K562 (cell line): ENCODE measurements around the gene GANAB. TPM values are rescaled to one million over a fixed set of nuclear protein-coding genes. Genes with fewer than 3 reads are reported as not detected.

Source experiments
- CC2D1A ChIP-seq: fragments of 450-650 bp; IDR thresholded peaks from 2 replicates; pipeline ENCODE4 v1.6.1; 2017; ENCODE audit warnings: mild to moderate bottlenecking
- HBP1 ChIP-seq: fragments of 450-650 bp; formaldehyde crosslinking; IDR thresholded peaks from 2 replicates; pipeline ENCODE4 v1.4.0; 2022; ENCODE audit warnings: missing genetic modification characterization
- JUNB ChIP-seq: fragments of 450-650 bp; formaldehyde crosslinking; conservative IDR thresholded peaks from 2 replicates; pipeline ENCODE4 v1.4.0; 2020; ENCODE audit warnings: mild to moderate bottlenecking
- RAD21 ChIP-seq, 2 experiments: fragments of 250-450 bp in 1 of 2; fragments of 450-650 bp in 1 of 2; sonication (Bioruptor Pico) in 1 of 2; formaldehyde crosslinking in 1 of 2; IDR thresholded peaks in 1 of 2; conservative IDR thresholded peaks in 1 of 2; 2 replicates each; pipeline versions ENCODE4 v1.4.0 to v1.8.0; 2020 to 2022; ENCODE audit warnings: mild to moderate bottlenecking in 2 of 2, moderate library complexity in 1 of 2
- RBM15 ChIP-seq: fragments of 200-400 bp; formaldehyde crosslinking; IDR thresholded peaks from 2 replicates; pipeline ENCODE4 v1.6.1; 2018; ENCODE audit warnings: mild to moderate bottlenecking, low read length, moderate library complexity; ENCODE audit not compliant: insufficient read depth
- SMAD2 ChIP-seq: fragments of 150-350 bp; IDR thresholded peaks from 2 replicates; pipeline ENCODE4 v1.6.1; 2014; ENCODE audit warnings: low read depth, mild to moderate bottlenecking, low read length
- SMC3 ChIP-seq: conservative IDR thresholded peaks from 2 replicates; pipeline ENCODE4 v1.6.1; 2011; ENCODE audit warnings: low read depth, low read length, improper control_type of control experiment; ENCODE audit not compliant: insufficient read depth
- ZBTB11 ChIP-seq, 3 experiments: fragments of 200-800 bp in 1 of 3; fragments of 250-450 bp in 1 of 3; fragments of 450-650 bp in 1 of 3; sonication (Bioruptor Pico) in 1 of 3; sonication (Bioruptor generic) in 1 of 3; formaldehyde crosslinking in 1 of 3; IDR thresholded peaks; 2 replicates each; pipeline versions ENCODE4 v1.6.1 to v1.8.0; 2016 to 2022; ENCODE audit warnings: mild to moderate bottlenecking in 2 of 3, missing genetic modification characterization in 2 of 3, missing compliant biosample characterization in 1 of 3, moderate library complexity in 1 of 3
- ZFX ChIP-seq: sonication (generic); formaldehyde crosslinking; IDR thresholded peaks from 2 replicates; pipeline ENCODE4 v1.8.0; 2022; ENCODE audit warnings: mild to moderate bottlenecking, missing genetic modification reagents, moderate library complexity
- ZNF217 ChIP-seq: sonication (generic); formaldehyde crosslinking; IDR thresholded peaks from 2 replicates; pipeline ENCODE4 v1.8.0; 2022; ENCODE audit warnings: mild to moderate bottlenecking, missing genetic modification reagents
- ZNF57 ChIP-seq: fragments of 450-650 bp; formaldehyde crosslinking; IDR thresholded peaks from 2 replicates; pipeline ENCODE4 v1.4.0; 2020; ENCODE audit warnings: mild to moderate bottlenecking, moderate library complexity
- ZNF589 ChIP-seq: fragments of 200-800 bp; sonication (Bioruptor generic); IDR thresholded peaks from 2 replicates; pipeline ENCODE4 v1.6.1; 2016; ENCODE audit warnings: low read depth, missing genetic modification characterization, missing compliant biosample characterization
- polyA plus RNA-seq, 8 experiments: library from polyadenylated mRNA; depleted of rRNA in 4 of 8; stranded (reverse) in 5 of 8; unstranded in 3 of 8; fragments of >200 nt; fragmentation: Nextera tagmentation in 2 of 8; fragmentation: Illumina TruSeq in 1 of 8; extraction: Ambion mirVana in 2 of 8; extraction: Trizol in 1 of 8; gene quantifications; 2 replicates each; pipeline versions ENCODE4 v1.2.1 to v1.2.3, GENCODE V29; 2011 to 2014; ENCODE audit warnings: inconsistent platforms in 1 of 8, missing spikeins in 1 of 8
- total RNA-seq, 7 experiments: library from RNA; depleted of rRNA in 6 of 7; stranded (reverse); fragments of >200 nt in 6 of 7; fragmentation: Illumina TruSeq in 2 of 7; extraction: Trizol in 2 of 7; gene quantifications; 2 replicates each; pipeline versions ENCODE4 v1.2.1 to v1.2.3, GENCODE V29; 2011 to 2021; ENCODE audit warnings: low replicate concordance in 1 of 7
- TF ChIP-seq, protein P1 (sequence below): fragments of 450-650 bp; IDR thresholded peaks from 2 replicates; pipeline ENCODE4 v1.6.1; 2018; ENCODE audit warnings: mild to moderate bottlenecking, low read depth; ENCODE audit not compliant: partially characterized antibody
- TF ChIP-seq, protein P2 (sequence below): sonication (generic); formaldehyde crosslinking; IDR thresholded peaks from 2 replicates; pipeline ENCODE4 v1.8.1; 2023; ENCODE audit warnings: missing genetic modification reagents, mild to moderate bottlenecking, borderline replicate concordance

GANAB gene
- total and polyA plus RNA-seq, 9 of the 15 experiments (the other 6 are each of a cell fraction or from before 2014, with no cell fraction given) = 6.5 to 284 (median 161) TPM

- TF ChIP-seq, protein P1, sequence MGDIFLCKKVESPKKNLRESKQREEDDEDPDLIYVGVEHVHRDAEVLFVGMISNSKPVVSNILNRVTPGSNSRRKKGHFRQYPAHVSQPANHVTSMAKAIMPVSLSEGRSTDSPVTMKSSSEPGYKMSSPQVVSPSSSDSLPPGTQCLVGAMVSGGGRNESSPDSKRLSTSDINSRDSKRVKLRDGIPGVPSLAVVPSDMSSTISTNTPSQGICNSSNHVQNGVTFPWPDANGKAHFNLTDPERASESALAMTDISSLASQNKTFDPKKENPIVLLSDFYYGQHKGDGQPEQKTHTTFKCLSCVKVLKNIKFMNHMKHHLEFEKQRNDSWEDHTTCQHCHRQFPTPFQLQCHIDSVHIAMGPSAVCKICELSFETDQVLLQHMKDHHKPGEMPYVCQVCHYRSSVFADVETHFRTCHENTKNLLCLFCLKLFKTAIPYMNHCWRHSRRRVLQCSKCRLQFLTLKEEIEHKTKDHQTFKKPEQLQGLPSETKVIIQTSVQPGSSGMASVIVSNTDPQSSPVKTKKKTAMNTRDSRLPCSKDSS = no peak
- TF ChIP-seq, protein P2, sequence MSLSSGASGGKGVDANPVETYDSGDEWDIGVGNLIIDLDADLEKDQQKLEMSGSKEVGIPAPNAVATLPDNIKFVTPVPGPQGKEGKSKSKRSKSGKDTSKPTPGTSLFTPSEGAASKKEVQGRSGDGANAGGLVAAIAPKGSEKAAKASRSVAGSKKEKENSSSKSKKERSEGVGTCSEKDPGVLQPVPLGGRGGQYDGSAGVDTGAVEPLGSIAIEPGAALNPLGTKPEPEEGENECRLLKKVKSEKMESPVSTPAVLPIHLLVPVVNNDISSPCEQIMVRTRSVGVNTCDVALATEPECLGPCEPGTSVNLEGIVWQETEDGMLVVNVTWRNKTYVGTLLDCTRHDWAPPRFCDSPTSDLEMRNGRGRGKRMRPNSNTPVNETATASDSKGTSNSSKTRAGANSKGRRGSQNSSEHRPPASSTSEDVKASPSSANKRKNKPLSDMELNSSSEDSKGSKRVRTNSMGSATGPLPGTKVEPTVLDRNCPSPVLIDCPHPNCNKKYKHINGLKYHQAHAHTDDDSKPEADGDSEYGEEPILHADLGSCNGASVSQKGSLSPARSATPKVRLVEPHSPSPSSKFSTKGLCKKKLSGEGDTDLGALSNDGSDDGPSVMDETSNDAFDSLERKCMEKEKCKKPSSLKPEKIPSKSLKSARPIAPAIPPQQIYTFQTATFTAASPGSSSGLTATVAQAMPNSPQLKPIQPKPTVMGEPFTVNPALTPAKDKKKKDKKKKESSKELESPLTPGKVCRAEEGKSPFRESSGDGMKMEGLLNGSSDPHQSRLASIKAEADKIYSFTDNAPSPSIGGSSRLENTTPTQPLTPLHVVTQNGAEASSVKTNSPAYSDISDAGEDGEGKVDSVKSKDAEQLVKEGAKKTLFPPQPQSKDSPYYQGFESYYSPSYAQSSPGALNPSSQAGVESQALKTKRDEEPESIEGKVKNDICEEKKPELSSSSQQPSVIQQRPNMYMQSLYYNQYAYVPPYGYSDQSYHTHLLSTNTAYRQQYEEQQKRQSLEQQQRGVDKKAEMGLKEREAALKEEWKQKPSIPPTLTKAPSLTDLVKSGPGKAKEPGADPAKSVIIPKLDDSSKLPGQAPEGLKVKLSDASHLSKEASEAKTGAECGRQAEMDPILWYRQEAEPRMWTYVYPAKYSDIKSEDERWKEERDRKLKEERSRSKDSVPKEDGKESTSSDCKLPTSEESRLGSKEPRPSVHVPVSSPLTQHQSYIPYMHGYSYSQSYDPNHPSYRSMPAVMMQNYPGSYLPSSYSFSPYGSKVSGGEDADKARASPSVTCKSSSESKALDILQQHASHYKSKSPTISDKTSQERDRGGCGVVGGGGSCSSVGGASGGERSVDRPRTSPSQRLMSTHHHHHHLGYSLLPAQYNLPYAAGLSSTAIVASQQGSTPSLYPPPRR (CRISPR knock-in tag) = no peak
- TF ChIP-seq ZNF589 (CRISPR knock-in tag) (no peak), ZFX (CRISPR knock-in tag) (peak; percentile 36), RAD21 (CRISPR knock-in tag; conservative IDR thresholded peaks at IDR 0.05 in 1 of 2, IDR thresholded peaks at IDR 0.05 in 1 of 2) (no peak), RBM15 (no peak), ZBTB11 (CRISPR knock-in tag; IDR thresholded peaks at IDR 0.05) (peak in 1 of 3 experiments; percentile 77; a peak in 2 of 6 replicates), HBP1 (CRISPR knock-in tag) (no peak), SMC3 (no peak), JUNB (no peak), SMAD2 (no peak), CC2D1A (no peak; the same call in 1 of the 2 replicates), ZNF57 (CRISPR knock-in tag) (0 out of 2 replicates have a peak, but pooled peaks have one; percentile 5), ZNF217 (CRISPR knock-in tag) (no peak)
These were observed 25.4 kb upstream of the GANAB start, which contains the start of the genes LBHD1 and UQCC3 (continued) for GRCh38 chr11:62671608-62672389.
